Spleen (tissue), 7 donors: ENCODE measurements around the gene EFHD2.

Experiments
- CTCF ChIP-seq, 11 experiments: fragments of 200-600 bp in 7 of 11; fragments of 450-650 bp in 4 of 11; sonication (generic) in 4 of 11; IDR thresholded peaks in 8 of 11; conservative IDR thresholded peaks in 3 of 11; 1 replicate in 7 of 11; 2 replicates in 4 of 11; pipeline versions ENCODE4 v1.4.0 to v1.8.0; 2016 to 2021; ENCODE audit warnings: antibody characterized with exemption in 11 of 11, inconsistent platforms in 4 of 11, mild to moderate bottlenecking in 1 of 11
- POLR2AphosphoS5 ChIP-seq, 3 donors: sonication (generic); formaldehyde crosslinking; IDR thresholded peaks; one replicate each; pipeline ENCODE4 v1.5.1; 2017; ENCODE audit warnings: antibody characterized with exemption in 3 of 3
- donor health status: DM: no; HTN: no; CAD: no; lungs with moderate emphysema.
- donor health status: DM: no; HTN: no; CAD: no.
- donor health status: DM: no; HTN: no; CAD: no.

GRCh38 chr1:15432324-15432723 lies 22.6 kb downstream of the EFHD2 start:
- TF ChIP-seq POLR2AphosphoS5 (IDR thresholded peaks at IDR 0.05), result peak in 2 of 3 donors; percentile 14 to 65
- no peak for TF ChIP-seq CTCF (IDR thresholded peaks at IDR 0.05 in 8 of 11, conservative IDR thresholded peaks at IDR 0.05 in 3 of 11)
